GM18505 (cell line): ENCODE data around the gene TFB2M.
"Not testable (repeated sequence)": the region's sequence is repeated elsewhere in the genome, so short reads cannot be mapped to it uniquely, and the experiment has no call there.

Source experiments
- ATAC-seq: cut with Tn5 transposase; IDR thresholded peaks from one replicate; pipeline ENCODE4 v1.9.1; 2021; ENCODE audit not compliant: unreplicated experiment
- POLR2A ChIP-seq: IDR thresholded peaks from 4 replicates; pipeline ENCODE4 v1.6.1; 2011; ENCODE audit warnings: borderline replicate concordance; ENCODE audit not compliant: insufficient read depth, insufficient read length; ENCODE audit errors: extremely low read depth

TFB2M gene

DNA sequence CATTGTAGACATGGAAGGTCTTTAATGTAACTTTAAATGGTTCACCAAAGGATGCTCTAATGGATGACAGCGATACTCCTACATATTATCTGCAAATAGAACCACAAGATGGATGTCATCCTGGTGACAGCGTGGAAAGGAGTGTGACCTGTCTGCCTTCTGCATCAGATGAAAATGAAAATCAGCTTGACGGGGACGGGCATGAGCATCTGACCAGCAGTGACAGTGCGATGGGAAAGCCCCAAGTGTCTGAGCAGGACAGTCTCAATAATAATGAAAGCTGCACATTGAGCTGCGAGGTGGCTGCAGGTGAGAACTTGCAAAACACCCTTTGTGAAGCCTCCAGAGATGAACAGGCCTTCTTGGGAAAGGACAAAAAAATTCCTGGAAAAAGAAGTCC is 25.4 kb upstream of the TFB2M start:
- peak; percentile 85 for ATAC-seq
- TF ChIP-seq POLR2A, result peak; percentile 30

DNA sequence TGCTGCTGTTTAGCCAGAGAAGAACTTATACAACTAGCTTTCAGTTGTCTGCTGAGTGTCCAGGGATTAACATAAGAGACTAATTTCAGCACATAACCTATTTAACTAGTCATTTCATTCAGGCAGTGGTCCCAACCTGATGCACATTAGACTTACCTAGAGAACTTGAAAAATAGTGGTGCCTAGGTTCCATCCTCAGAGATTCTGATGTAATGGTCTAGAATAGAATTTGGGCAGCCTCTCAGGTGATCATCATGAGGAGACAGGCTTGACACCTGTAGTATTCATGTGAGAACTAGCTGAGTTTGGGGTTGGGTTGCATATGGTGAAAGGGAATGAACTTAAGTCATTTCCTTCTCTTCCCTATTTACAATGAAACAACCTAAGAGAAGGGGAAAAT is 25.0 kb upstream of the TFB2M start:
- ATAC-seq, result peak; percentile 42
- no peak for TF ChIP-seq POLR2A

DNA sequence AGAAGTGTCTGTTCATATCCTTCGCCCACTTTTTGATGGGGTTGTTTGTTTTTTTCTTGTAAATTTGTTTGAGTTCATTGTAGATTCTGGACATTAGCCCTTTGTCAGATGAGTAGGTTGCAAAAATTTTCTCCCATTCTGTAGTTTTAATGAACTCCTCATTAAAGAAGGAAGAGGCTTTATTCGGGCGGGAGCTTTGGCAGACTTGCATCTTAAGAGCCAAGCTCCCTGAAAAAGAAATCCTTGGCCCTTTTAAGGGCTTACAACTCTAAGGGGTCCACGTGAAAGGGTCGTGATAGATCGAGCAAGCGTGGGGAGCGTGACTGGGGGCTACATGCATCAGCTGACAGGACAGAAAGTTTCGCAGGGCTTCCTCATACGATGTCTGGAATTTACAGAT is 23.9 kb upstream of the TFB2M start:
- not testable (repeated sequence) for ATAC-seq

DNA sequence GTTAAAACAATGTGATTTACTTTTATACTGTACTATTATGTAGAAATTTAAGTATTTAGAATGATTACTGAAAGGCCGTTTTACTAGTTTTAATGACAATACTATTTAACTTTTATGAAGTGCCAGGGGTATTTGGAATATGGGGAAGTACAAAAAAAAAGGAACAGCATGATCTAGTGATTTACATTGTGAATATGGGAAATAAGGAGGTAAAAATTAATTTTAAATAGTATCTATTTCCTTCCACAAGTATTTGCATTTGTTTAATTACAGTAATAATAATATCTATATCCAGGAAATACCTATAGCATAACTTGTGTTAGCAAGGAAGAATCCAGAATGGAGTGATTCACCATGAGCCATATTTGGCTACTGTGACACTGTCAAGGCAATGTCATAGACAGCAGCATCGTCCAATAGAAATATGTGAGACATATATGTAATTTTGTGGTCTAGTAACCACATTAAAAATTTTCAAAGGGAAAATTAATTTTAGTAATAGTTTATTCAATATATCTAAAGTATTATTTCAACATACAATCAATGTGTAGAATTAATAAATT is 22.2 kb upstream of the TFB2M start:
- TF ChIP-seq POLR2A, result no peak
- no peak for ATAC-seq

DNA sequence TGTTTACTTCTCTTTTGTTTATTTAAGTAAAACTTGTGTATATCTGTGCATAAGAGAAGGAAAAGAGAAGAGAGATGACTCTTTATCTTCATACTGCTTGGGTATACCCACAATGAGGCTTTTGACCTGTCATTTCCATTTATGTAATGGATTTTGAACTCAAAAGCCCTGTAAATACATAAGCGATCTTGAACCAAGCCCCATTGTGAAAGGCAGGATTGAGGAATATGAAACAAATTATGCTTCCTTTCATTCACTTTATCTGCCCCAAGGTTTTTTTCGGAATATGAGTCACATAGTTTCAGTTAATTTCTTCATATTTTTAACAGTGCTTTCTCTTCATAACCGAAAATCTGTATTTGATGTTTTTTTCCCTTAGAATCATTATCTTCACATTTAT is 21.5 kb upstream of the TFB2M start:
- TF ChIP-seq POLR2A, result no peak
- no peak for ATAC-seq

DNA sequence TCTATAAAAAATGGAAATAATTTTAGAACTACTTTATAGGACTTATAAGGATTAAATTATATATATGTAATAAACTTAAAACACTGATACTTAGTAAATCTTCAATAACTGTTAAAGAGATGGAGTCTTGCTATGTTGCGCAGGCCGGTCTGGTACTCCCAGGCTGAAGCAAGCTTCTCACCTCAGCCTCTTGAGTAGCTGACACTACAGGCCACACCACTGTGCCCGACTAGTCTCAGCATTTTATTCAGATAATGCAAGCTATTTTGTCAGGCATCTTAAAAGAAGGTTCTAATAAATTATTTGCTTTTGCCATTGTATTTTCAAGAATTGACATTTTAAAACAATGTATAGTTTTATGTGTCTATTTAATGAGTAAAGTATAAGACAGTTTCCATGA is 21.0 kb upstream of the TFB2M start:
- TF ChIP-seq POLR2A, result no peak
- no peak for ATAC-seq

DNA sequence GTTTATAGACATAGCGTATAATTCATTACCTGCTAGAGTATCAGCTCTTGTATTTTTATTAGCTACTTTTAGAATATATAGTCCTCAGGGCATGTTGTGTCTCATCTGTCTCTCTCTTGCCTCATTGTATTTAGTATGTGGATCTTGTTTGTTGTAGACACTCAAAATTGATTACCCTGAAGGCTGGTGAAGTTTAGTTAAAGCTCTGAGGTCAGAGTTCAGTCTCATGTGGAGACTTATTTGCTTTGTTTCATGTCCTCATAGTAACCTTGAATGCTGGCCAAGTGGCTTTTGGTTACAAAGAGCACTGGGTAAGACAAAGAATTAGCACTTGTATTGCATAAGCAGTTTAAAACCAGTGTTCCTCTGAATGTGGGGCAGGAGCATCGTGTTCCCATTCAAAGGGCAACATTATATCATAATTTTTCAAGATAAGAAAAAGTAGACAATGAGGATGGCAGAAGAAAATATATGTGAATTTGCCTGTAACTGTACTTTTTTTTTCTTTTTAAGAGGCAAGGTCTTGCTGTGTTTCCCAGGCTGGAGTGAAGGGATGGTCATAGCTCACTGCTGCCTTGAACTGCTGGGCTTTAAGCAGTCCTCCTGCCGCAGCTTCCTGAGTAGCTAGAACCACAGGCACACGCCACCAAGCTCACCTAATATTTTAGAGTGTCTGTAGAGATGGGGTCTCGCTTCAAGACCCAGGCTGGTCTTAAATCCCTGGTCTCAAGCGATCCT is 17.6 kb upstream of the TFB2M start:
- no peak for TF ChIP-seq POLR2A
- ATAC-seq, result no peak

DNA sequence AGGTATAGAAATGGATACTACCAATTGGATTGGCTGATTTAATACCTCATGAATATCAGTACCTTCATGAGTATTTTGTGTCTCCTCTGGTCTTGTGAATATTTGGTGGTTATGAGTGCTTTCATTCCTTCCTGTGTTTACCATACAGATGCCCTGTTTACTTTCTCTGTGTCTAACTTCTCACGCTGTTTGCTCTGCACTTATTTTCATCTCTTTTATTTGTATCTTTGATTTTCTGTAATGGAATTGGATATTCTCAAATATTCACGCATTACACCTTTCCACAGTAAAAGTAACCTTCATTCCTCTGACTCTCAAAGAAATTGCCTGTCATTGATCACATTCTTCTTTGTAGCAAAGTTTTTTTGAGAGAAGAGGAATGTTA is 17.0 kb upstream of the TFB2M start:
- no peak for TF ChIP-seq POLR2A
- no peak for ATAC-seq

DNA sequence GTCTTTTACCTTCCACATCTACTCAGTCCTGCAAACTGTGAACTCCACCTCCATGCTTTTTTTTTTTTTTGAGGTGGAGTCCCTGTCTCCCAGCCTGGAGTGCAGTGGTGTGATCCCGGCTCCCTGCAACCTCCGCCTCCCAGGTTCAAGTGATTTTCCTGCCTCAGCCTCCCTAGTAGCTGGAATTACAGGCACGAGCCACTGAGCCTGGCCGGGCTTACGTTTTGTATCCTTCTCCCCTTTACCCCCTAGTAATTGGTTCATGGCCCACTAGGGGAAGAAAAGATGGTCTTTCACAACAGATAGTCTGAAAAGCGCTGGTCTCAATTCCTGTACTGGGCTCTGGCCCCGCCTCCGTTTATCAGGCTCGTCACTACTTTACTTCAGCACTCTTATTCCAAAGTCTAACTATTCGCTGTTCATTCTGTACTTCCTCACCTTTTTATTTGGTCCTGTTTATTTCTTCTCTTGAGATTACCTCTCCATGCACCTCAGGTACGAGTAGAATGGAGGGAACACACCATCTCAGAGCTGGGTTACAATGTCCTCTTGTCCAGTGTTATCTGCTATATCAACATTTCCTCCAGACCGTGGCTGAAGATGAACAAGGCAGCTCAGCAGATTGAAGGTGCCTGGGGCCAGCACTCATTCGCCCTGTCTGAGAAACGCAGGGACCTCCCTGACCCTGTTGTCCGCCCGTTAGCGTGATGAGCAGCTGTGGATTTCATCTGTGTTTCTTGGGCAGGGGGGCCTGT is 16.4 kb upstream of the TFB2M start:
- no peak for TF ChIP-seq POLR2A
- no peak for ATAC-seq

DNA sequence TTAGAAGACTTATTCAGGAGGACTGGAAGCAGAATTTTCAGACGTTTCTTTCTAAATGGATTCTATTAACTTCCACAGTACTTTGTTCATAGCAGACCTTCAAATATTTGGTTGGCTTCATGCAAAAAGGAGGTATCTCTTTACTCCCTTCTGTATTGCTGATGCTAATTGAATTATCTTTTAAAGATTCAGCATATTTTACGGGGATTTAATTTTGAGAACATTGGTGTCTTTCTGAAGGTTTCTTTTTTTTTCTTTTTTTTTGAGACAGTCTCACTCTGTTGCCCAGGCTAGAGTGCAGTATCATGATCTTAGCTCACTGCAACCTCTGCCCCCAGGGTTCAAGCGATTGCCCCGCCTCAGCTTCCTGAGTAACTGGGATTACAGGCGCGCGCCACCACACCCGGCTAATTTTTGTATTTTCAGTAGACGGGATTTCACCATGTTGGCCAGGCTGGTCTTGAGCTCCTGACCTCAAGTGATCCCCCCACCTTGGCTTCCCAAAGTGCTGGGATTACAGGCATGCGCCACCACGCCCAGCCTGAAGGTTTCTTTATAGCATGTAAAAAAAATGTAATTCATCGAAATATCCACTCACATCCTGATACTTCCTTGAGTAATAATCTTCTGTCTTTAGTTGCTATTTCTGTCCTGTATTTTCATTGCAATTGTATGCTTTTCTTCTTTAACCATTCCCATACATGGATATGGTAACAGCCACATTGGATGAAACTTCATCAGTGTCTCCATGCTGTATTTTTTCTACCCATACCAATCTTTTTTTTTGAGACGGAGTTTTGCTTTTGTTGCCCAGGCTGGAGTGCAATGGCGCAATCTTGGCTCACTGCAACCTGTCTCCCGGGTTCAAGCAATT is 14.7 kb upstream of the TFB2M start:
- ATAC-seq, result no peak
- TF ChIP-seq POLR2A, result no peak

DNA sequence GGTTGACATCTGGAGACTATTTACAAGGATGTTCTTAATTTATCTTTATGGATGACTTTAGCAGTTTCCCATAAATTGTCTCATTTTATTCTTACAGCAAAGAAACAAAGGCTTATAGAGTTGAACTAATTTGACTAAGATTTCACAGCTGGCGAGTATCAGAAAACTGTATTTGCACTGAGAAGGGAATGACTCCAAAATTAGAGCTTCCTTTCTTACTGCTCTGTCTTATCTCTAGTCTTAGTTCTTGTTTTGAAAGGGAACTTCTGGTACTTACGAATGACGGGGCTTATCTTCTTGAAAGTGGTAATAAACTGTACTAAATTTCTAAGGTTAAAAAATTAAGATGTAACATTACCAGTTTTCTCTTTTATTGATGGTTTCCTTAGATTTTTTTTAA is 13.8 kb upstream of the TFB2M start:
- TF ChIP-seq POLR2A, result no peak
- peak; percentile 75 for ATAC-seq

DNA sequence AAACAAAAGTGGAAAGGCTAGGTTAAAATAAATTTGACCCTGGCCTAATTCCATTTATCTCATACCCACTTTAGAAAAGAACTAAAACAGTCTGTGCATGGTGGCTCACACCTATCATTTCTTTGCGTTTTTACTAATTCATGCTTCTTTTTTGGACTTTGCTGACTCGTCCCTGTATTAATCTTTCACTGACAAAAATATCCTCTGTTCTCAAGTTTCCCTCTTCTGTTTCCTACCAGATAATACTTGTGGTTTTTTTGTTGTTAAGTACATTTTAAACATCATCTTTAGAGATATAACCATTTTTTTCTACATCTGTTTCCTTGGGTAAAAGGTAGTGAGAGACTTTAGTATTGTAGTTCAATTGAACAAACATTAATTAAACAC is 11.7 kb upstream of the TFB2M start:
- ATAC-seq, result no peak
- TF ChIP-seq POLR2A, result no peak

DNA sequence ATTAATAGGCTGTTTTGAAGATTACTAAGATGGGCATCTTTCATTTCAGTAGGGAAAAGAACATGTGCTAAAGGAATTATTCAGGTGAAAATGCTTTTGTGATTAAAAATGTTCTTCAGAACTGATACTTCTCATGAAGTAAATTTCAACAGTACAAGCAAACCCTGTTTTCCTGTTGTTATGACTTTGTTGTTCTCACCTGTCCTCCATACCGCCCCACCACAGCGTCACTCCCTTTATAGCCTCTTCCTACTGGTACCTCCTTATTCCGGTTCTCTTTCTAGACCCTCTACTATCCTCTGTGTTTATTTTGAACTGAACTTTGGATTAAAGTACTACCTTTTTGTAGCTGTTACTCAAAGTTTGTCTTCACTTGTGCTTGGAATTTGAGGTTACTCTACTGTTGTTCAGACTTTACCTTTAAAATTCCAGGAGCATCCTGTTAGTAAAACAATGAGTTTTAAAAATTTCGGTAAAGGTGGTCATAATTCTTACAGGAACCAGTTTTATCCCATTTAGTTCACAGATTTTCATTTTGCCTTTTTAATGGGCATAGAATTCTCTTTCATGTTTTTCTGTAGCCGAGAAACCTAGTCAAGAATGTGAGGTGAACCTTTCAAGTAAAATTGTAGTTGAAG is 11.1 kb upstream of the TFB2M start:
- no peak for ATAC-seq
- no peak for TF ChIP-seq POLR2A
